ENCODE measurements around the gene PKN2. TPM values are rescaled to one million over a fixed set of nuclear protein-coding genes. Genes with fewer than 3 reads are reported as not detected.

Gene PKN2
- 7.5 to 16.2 TPM (median 14.2 TPM) in 5 replicates for total RNA-seq (2022; extraction: Qiagen RNA extraction; ENCODE audit: low read depth)

DNA sequence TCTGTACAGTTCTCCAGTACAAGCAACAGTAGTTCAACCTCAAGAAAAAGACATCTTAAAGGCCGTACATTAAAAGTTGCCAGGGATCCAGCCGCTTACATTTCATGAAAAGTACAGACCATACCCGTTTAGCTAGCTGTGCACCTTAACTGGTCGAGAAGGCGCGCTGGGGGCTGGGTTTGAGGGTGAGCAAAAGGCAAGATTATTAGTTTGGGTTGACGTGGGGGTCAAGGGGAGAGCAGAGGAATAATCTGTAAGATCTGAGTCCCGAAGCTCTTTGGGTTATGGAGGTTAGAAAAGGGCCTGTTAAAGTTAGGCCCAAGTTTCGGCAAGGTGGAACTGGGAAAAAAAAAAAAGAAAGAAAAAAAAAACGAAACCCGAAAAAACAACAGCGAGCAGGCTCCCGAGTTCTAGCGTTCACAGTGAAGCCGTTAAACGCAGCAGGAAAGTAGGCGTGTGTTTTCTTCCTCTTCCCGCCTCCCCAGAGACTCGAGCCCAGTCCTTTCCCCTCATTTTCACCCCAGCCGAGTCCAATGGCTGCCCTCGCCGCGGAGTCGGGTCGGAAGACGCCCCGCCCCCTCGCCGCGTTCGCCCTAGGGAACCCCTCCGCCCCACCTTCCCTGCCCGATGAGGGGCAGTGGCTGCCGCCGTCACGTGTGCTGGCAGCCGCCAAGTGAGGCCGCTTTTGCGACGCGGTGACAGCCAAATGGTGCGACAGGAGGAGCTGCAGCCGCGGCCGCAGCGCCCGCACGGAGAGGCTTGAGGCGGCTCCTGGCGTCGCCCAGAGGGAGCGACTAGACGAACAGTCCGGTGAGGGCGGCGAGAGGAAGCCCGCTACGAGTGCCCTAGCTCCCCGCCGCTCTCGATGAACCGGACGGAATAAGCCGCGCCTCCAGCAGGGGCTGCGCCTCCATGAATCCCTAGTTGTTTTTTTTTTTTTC is at the start of gene PKN2:
PKN2 (plus strand) TSS at position 733 of the 941 bp plus-strand sequence. CDS start 308 bp downstream, outside the sequence.

Other genes with a start within 250 kb of the PKN2 start
- gene GTF2B, start 207.3 kb downstream of the PKN2 start, total RNA-seq (2022; extraction: Qiagen RNA extraction; ENCODE audit: low read depth): 23.3 to 32.5 TPM (median 26.2 TPM) in 5 replicates

Data from A549 treated with RU486 at 1 μM for 4 hours (cell line).